Forelimb muscle (tissue), 1 donor: ENCODE data around the gene RCAN2. TPM values are rescaled to one million over a fixed set of nuclear protein-coding genes. Genes with fewer than 3 reads are reported as not detected.
A peak's percentile ranks its signal among the peaks of the same experiment; 100 is the strongest.

Source experiments
- DNase-seq: peaks from one replicate; pipeline ENCODE4 v3.0.0-alpha.2; 2013; ENCODE audit warnings: low read depth
- polyA plus RNA-seq: library from polyadenylated mRNA; unstranded; fragments of 120-200 nt; gene quantifications from one replicate; pipeline ENCODE4 v1.2.1, GENCODE V29; 2013; ENCODE audit not compliant: insufficient read length

The RCAN2 gene
- polyA plus RNA-seq, 1 donor: 4.7 TPM

DNA sequence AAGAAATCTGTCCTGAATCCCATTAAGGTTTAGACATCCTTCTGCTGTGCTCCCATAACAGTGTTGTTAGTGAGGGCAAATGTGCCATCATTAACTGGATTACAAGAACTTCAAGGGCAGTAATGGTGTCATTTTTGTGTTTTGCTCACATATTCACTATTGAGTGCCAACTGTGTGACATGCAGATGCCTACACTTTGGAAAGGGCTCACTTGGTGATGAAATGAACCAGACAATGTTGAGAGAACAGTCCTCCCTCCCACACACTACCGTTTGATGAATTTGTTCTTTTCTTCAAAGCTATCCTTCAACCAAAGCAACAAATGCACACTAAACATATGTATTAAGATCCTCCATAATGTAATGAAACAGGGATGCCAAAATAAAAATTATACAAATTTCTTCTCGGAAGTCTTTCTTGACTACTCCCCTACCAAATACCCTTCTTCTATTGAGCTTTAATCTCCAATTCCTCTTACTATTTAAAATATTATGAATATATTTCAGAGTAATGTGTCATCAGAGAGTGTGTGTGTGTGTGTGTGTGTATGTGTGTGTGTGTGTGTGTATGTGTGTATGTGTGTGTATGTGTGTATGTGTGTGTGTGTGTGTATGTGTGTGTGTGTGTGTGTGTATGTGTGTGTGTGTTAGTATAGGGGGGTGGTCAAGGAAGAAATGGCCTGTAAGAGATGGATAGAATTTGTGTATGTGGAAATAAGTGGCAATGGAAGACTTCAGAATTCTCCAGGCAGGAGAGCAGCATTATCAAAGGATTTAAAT lies 228.1 kb downstream of the RCAN2 start:
- no peak for DNase-seq

DNA sequence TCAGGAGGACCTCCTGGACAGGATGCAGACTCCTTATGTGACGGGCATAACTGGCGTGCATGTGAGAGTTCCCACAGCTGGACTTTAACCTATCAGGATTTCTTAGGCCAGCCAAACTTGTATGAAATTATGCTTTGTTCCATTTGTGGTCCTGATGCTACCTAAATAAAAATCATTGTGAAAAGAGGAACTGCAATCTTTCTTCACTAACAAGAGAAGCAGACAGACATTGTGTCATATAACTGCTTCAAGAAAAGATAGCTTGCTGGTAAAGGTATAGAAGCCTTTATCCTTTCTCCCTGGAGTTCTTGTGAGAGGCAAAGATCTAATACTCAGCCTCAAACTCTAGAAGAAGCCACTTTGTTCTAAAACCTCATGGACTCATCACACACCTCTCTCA lies 233.0 kb downstream of the RCAN2 start:
- DNase-seq: no peak

DNA sequence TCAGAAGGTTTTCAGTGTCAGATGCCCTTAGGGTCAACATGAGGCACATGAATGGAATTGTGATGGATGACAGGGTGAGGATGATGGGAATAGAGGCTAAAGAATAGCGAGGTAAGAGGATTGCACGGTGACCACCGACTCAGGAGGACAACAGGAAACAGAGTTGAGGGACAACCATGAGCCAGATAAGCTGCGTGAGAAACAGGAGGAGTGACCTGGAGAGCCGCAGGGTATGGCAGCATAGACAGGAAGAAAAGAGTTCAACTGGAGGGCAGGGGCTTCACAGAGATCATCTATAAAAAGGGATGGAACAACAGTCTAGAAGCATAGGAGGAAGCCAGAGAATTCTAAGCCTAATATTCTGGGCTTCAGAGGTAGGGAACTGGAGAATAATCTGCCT lies 235.7 kb downstream of the RCAN2 start:
- DNase-seq: no peak

DNA sequence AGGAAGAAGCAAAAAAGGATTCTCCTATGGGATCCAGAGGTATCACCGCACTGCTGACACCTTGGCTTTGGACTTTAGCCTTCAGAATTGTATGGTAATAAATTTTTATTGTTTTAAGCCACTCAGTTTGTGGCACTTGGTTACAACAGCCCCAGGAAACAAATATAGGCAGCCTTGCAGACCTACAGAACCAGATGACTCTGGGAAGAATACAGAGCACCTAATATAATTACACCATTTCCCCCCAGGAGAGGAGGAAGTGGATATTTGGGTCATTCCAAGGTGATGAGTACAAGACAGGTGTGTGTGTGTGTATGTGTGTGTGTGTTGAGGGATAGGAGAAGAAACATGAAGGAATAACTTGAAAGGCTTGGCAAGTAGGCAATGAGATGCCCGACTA lies 236.3 kb downstream of the RCAN2 start:
- no peak for DNase-seq

DNA sequence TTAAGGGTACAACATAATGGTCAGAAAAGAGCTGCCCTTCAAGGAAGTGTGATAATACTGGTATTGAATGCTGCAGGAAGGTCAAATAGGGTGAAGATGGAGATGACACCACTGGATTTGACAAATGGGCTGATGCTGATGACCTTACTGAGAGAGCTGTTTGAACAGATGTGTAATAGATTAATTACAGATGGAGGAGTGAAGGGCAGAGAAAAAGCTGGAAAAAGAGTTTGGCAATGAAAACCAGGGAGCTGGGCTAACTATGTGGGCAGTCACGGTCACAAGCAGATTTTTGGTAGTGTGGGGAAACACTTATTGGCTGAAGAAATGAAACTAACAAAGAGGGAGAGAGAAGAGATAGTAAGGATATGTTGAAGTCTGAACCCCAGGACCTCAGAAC lies 236.9 kb downstream of the RCAN2 start:
- DNase-seq: no peak

DNA sequence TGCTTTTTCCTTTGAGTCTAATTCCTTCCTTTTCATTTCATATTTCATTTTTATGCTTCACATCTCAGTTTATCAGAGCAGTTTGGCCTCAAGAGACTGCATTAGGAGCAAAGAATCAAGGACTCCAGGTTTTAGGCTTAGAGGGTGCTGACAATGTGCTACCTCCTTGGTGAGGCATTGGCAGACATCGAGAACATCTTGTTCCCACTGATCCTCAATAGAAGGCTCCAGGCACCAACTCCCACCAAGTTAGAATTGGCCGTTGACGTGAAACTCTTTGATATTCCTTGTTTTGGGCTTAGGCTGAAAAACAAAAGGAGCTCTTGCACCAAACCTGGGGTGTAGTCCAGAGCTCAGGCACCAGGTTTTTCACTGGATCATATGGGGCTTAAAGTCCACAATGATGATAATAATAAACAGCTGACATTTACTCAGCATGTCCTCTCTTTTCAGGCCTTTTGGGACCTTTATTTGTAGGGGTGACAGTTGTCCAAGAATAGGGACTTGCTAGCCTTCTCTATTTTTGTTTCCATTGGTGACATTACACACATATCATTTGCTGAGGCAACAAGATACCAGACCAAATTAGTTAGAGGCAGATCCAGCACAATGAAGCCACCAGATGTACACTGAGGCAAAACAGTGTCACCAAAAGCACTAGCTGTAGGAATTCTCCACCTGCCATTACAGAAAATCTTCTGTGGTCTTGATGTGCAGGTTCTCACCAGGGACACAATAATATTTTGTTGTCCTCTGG lies 239.5 kb downstream of the RCAN2 start:
- no peak for DNase-seq

DNA sequence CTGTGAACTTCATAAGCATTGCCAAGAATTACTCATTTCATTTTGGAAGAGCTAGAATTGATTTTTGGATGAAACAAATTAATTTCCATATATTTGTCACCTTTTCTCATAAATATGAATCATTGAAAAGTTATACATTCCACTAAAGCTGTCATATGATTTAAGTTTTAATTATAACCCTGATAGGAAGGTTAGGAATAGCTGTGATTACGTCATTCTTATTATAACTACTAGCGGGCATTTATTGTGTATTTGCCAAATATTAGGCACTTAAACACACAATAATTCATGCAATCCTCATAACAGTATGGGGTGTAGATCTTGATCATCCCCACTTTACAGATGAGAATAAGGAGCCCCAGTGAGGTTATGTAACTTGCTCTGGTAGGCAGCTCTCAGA lies 243.1 kb downstream of the RCAN2 start:
- no peak for DNase-seq

DNA sequence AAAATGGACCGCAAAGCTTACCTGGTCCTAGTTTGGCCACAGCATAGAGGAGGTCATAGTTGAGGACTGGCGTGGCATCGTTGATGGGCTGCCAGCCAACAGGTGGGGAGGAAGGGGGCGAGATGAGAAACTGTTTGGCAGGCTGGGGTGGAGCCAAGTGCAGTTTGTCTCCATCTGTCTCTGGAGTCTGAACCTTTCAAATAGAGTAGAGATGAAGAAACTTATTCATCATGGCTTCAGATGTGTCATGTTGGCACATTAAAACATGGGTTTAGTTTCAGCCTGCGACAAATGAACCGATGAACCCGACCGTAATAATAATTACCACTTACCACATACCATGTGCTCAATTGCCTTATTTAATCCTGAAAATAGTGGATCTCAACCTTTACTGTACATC lies 244.5 kb downstream of the RCAN2 start:
- DNase-seq: no peak

DNA sequence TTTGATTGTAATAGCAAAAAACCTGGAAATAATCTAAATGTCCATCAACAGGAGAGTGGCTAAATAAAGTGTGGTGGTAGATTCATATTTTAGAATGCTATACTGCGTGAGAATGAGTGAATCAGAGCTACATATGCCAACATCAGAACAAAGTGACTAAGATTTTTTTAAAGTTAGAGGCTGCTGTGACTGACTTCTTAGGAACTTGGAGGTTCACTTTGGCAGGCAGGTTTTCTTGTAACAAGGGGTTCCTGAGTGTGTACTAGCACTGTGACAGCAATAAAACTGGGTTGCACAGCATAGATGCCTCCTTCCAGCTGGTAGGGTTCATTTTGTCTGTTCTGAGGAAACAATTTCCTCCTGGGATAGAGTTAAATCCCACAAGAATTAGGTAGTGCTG lies 245.2 kb downstream of the RCAN2 start:
- no peak for DNase-seq

DNA sequence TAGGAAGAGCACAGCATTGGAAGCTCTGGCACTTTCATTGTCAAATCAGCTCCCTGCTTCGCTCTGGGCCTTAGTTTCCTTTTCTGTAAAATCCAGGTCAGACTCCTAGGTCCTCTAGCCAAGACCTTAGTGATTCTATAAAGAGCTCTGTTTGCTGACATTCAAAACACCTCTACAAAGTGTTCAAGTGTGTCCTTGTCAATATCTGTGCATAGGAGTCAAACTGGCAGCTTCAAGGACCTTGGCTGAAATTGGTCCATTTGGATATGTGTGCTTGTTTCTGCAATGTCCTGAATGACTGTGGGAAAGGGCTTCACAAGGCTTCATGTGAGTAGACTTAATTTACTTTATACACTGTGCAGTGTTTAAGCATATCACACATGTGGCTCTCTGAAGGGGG lies 246.6 kb downstream of the RCAN2 start:
- DNase-seq: no peak

DNA sequence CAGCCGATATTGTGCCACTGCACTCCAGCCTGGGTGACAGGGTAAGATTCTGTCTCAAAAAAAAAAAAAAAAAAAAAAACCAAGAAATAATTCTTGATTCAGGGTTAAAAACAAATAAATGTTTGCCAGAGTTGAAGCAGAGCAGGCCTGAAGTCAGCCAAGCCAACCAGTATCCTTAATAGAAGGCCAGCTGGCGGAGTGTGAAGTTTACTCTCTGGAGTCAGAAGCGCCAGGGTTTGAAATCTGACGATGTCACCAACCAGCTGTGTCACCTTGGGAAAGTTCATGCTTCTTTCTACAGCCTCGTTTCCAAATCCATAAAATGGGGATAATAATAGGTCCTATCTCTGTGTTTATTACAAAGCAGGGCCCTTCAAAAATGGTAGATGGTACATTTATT lies 247.5 kb downstream of the RCAN2 start:
- DNase-seq: no peak

DNA sequence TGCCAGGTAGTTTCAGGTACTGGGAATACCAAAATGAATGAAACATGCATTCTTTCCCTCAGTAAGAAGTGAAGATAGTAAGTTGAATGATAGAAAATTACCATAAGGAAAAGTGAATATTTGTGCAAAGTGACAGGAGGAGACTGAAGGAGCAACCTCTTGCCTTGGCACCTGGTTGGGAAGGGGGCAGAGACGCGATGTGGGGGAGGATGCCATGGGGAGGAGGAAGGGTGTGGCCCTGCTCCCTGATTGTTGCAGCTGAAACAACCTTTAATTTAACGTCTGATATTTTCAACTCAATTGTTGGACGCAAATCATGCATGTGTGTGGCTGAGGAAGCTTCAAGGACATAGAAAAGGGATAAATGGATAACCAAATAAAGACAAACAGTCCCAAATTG lies 248.3 kb downstream of the RCAN2 start:
- no peak for DNase-seq

DNA sequence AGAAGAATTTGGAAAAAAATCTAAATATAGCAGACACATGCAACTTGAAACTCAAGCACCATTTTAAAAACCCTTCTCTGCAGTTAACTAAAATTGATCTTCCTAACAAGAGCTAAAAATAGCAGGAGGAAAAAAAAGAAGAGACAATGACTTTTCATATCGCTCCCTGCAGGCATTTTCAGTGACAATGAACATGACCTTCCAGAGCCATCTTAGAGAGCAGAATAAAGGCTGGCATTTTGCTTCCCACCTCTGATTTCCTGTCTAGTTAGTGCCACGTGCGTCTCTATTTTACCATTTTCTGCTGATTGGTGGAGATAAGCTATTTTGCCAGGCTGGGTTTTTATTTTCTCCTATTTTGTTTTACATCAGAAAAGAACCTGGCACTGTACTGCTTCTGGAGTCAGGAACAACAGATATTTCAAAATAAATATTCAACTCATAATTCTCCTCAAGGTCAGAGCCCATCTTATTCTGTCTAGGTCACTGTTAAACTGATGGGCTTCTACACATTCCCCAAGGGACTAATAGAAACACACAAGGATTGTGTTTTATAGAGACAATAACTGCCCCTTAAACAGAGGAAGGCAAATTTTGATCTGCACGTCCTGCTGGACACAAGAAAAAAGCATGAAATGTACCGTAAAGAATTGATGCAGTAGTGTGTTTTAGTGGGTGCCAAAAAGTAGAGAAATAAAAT lies 250.2 kb downstream of the RCAN2 start:
- DNase-seq: no peak

DNA sequence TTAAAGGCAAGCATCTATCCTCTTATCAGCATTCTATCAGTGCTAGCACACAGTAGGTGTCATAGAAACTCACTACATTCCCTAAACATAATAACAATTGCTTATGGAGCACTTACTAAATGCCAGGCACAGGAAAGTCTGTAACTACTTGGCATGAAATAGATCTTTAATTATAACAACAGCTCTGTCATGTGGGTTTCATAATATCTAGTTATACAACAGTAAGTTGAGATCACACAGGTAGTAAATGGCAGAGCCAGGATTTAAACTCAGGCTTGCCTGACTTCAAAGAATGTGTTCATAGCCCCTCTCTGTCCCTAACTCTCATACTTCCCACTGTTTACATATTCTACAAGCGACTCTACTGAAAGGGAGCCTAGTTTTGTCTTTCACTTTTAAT lies 254.5 kb downstream of the RCAN2 start:
- no peak for DNase-seq

DNA sequence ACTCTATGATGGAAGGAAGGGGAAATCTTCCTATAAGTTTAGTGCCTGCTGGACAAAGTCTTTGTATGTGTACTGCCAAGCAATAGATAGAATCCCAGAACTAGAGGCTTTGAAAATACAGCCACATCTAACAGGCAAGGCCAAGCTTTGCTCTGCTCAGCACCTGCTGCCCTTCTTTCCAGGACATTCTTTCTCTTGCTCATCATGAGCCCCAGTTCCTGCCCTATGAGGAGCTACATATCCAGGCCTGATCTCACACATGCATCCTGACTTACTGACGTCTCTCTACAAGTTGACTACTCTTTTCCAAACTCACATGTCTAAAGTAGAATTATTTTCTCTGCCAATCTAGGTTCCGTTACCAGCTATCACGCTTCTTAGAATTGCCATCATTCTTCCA lies 256.0 kb downstream of the RCAN2 start:
- DNase-seq: no peak

DNA sequence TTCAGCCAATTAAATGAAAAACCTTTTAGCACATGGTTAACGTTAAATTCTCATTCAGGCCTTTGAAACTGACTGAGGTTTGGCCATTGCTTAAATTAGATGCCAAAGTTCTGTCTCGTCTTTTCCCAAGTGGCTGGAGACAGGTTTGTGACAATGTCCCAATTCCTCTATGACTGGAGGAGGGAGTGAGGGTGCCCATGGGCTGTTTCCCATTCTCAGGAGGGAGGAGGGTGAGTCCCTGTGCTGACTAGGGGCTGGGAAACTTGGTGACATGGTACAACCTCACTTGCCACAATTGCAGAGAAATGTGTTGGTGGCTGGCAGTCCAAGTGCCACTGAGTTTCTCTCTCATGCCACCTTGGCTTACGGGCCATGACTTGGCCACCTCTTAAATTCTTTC lies 256.5 kb downstream of the RCAN2 start:
- no peak for DNase-seq

DNA sequence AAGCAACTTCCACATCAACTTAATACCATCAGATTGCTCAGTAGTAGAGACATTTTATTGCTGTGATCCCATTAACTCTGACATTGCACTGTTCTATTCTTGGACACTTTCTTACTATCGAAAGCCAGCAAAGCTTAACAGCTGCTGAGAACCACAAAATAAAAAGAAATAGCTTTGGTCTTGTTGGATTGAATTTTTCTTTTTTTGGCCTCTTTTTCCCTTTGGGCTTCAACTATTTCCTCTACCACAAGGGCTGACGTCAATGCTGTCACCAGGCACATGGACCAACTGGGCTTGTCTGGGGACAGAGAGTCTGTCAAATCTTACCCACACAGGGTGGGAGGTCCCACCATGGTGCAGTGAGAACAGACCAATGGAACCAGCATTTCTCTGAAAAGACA lies 257.1 kb downstream of the RCAN2 start:
- DNase-seq: peak; percentile 24

DNA sequence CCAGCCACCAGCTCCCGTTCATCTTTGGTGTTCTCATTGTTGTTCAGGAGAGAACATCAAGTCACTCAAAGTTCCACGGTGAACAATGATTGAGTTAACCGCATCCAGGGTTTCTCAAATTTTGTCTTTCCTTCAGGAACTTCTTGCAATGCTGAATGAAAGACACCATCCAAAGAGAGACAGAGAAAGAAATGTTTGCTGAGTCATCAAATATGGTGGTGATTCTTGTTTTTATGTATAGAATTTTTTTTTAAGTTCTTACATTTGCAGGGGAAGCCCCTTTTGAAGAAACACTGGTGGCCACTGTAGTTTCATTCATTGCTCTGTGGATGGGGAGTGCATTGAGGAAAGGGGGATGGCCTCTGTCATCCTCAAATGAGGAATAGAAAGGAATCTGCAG lies 258.1 kb downstream of the RCAN2 start:
- DNase-seq: no peak

DNA sequence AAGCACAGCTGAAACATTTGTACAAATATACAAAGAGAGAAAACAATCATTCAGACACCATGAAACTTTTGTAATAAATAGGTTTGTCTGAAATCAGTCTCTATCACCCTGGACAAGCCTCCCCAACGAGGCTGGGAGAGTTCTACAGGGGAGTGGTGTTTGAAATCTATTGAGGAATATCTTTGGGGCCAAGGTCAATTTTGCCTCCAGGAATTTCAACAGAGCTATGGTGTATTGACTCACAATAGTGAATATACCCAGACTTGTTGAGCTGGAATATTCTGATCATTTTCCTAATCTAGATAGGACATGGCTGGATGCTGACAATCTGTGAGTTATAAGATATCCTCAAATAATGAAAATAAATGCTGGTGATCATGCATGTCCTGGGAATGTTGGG lies 269.0 kb downstream of the RCAN2 start:
- DNase-seq: no peak

DNA sequence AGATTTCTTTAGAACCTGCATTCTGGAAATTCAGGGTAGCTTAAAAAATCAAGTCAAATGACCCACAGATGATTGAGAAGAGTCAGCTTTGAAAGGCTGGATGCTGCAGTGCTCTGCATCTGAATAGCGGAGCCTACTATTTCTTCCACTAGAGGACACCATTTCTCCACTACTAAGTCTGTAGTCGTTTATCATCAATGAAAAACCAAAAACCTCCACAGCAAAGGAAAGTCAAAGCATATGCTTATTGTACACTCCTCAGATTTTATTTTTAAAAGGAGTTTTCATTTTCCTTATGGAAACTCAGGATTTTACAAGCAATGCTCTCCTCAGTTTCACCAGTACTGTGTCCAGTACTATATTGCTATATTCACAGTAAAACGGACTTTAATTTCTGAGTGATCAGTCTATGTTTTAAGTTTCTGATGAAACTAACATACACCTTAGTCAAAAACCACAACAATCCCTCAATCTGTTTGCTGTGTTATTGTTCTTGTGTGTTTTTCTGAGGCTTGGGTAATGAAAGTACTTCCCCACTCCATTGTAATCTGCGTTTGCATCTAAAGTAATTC lies 269.9 kb downstream of the RCAN2 start:
- no peak for DNase-seq

DNA sequence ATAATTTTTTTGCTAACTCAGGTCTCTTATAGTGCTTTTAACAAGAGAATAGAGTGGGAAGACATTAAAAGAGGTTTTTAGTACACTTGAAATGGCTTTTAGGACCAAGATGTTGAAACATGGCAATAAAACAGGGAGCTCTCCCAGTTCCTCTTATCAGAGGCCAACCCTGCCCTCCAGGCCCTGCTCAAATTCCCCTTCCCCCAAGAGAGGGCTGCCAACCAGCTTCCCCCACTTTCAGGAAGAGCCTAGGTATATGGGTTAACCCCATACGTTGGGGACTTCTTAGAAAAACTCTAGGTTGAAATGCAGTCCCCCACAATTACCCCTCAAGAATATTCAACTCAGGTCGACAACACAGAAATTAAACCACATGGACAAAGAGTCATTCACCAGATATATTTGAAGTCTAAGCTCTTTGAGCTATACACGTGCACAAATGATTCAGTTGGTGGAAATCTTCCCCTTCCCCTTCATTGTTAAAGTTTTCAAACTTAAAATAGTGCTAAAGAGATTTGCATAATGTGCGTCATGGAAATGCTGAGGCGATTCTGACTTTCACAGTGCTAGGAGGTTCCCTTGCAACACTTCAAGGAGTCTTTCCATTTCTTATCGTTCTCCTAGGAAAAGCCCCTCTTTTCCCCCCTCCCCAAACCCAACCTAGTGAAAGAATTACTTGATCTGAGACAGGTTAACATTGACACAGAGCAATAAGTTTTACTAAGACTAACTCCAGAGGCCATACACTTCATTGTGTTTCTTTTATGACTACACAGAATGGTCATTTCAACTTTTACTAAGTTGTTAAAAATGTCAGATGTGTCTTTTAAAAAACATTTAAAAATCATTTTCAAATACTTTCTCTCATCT lies 270.7 kb downstream of the RCAN2 start:
- no peak for DNase-seq

DNA sequence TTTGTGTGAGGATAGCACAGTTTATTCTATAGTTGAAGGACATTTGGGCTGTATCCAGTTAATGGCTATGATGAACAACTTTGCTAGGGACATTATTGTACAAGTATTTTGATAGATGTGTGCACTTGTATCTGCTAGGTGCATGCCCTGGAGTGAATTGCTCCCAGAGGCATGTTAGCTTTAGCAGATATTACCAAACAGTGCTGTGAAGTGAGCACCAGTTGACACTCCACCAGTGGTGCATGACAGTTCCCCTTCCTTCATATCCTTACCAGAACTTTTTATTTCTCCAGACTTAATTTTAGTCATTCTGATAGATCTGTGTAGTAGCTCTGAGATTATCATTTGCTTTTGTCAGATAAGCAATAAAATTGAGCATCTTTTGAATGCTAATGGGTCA lies 271.6 kb downstream of the RCAN2 start:
- no peak for DNase-seq
